Measurements from ENCODE around the gene ZBTB20.

Gene ZBTB20

GRCh38 chr3:114632757-114633424 lies 514.2 kb downstream of the ZBTB20 start:
- ATAC-seq (replicated peaks; ENCODE audit: extremely low read depth, poor library complexity, severe bottlenecking), result no peak
- Mint-ChIP-seq H3K4me1 (no peaks in the 10 kb centered on the region), H3K27me3 (no peaks in the 10 kb centered on the region), H3K27ac (ENCODE audit: low read depth) (no peak overlapping the region), H3K9me3 (peaks cover 11% of the 10 kb centered on the region), H3K36me3 (ENCODE audit: insufficient read depth) (no peaks in the 10 kb centered on the region), H3K4me3 (no peak overlapping the region)
- no peak for DNase-seq (ENCODE audit: low spot score in 2 of 2)

GRCh38 chr3:114627770-114628169 lies 519.3 kb downstream of the ZBTB20 start:
- Mint-ChIP-seq H3K27me3 (no peaks in the 10 kb centered on the region), H3K36me3 (ENCODE audit: insufficient read depth) (no peaks in the 10 kb centered on the region), H3K4me1 (peaks cover 16% of the 10 kb centered on the region), H3K4me3 (no peak overlapping the region), H3K27ac (ENCODE audit: low read depth) (no peak overlapping the region), H3K9me3 (no peaks in the 10 kb centered on the region)
- no peak for DNase-seq (ENCODE audit: low spot score in 2 of 2)
- no peak for ATAC-seq (replicated peaks; ENCODE audit: extremely low read depth, poor library complexity, severe bottlenecking)

GRCh38 chr3:114626751-114627150 lies 520.3 kb downstream of the ZBTB20 start:
- no peak for ATAC-seq (replicated peaks; ENCODE audit: extremely low read depth, poor library complexity, severe bottlenecking)

GRCh38 chr3:114624571-114625181 lies 522.4 kb downstream of the ZBTB20 start:
- Mint-ChIP-seq H3K27me3 (no peaks in the 10 kb centered on the region), H3K4me1 (peaks cover 16% of the 10 kb centered on the region), H3K36me3 (ENCODE audit: insufficient read depth) (peaks cover 2% of the 10 kb centered on the region), H3K27ac (ENCODE audit: low read depth) (no peak overlapping the region), H3K9me3 (no peaks in the 10 kb centered on the region), H3K4me3 (no peak overlapping the region)
- ATAC-seq (replicated peaks; ENCODE audit: extremely low read depth, poor library complexity, severe bottlenecking) (no peak), DNase-seq (ENCODE audit: low spot score in 2 of 2) (no peak)

More at GRCh38 chr3:114626751-114627150, 520.3 kb downstream of the ZBTB20 start:
- no peak for DNase-seq (ENCODE audit: low spot score in 2 of 2)
- Mint-ChIP-seq H3K9me3 (no peaks in the 10 kb centered on the region), H3K4me3 (no peak overlapping the region), H3K36me3 (ENCODE audit: insufficient read depth) (no peaks in the 10 kb centered on the region), H3K27me3 (no peaks in the 10 kb centered on the region), H3K27ac (ENCODE audit: low read depth) (no peak overlapping the region), H3K4me1 (peaks cover 16% of the 10 kb centered on the region)

- DNase-seq (ENCODE audit: low spot score in 2 of 2), result no peak
- Mint-ChIP-seq H3K27ac (ENCODE audit: low read depth) (no peak overlapping the region), H3K4me3 (no peak overlapping the region), H3K36me3 (ENCODE audit: insufficient read depth) (peaks cover 2% of the 10 kb centered on the region), H3K4me1 (peaks cover 16% of the 10 kb centered on the region), H3K9me3 (no peaks in the 10 kb centered on the region), H3K27me3 (no peaks in the 10 kb centered on the region)
- ATAC-seq (replicated peaks; ENCODE audit: extremely low read depth, poor library complexity, severe bottlenecking), result no peak
Measured at GRCh38 chr3:114624047-114624445, 523.0 kb downstream of the ZBTB20 start.

GRCh38 chr3:114623420-114624046 lies 523.6 kb downstream of the ZBTB20 start:
- no peak overlapping the region for H3K27ac Mint-ChIP-seq (ENCODE audit: low read depth)
- ATAC-seq (replicated peaks; ENCODE audit: extremely low read depth, poor library complexity, severe bottlenecking), result no peak
- no peak for DNase-seq (ENCODE audit: low spot score in 2 of 2)
- peaks cover 16% of the 10 kb centered on the region for H3K4me1 Mint-ChIP-seq
- no peaks in the 10 kb centered on the region for H3K9me3 Mint-ChIP-seq
- H3K27me3 Mint-ChIP-seq, result no peaks in the 10 kb centered on the region
- no peak overlapping the region for H3K4me3 Mint-ChIP-seq
- peaks cover 2% of the 10 kb centered on the region for H3K36me3 Mint-ChIP-seq (ENCODE audit: insufficient read depth)

- no peak overlapping the region for H3K27ac Mint-ChIP-seq (ENCODE audit: low read depth)
- peaks cover 2% of the 10 kb centered on the region for H3K36me3 Mint-ChIP-seq (ENCODE audit: insufficient read depth)
- DNase-seq (ENCODE audit: low spot score in 2 of 2), result no peak
- peaks cover 16% of the 10 kb centered on the region for H3K4me1 Mint-ChIP-seq
- ATAC-seq (replicated peaks; ENCODE audit: extremely low read depth, poor library complexity, severe bottlenecking), result no peak
- no peaks in the 10 kb centered on the region for H3K9me3 Mint-ChIP-seq
- H3K27me3 Mint-ChIP-seq, result no peaks in the 10 kb centered on the region
- no peak overlapping the region for H3K4me3 Mint-ChIP-seq
Measured at GRCh38 chr3:114622001-114622400, 525.1 kb downstream of the ZBTB20 start.

GRCh38 chr3:114619771-114620170 lies 527.3 kb downstream of the ZBTB20 start:
- Mint-ChIP-seq H3K36me3 (ENCODE audit: insufficient read depth) (peaks cover 2% of the 10 kb centered on the region), H3K4me3 (no peak overlapping the region), H3K4me1 (peaks cover 7% of the 10 kb centered on the region), H3K27me3 (no peaks in the 10 kb centered on the region), H3K9me3 (no peaks in the 10 kb centered on the region), H3K27ac (ENCODE audit: low read depth) (no peak overlapping the region)
- no peak for DNase-seq (ENCODE audit: low spot score in 2 of 2)
- no peak for ATAC-seq (replicated peaks; ENCODE audit: extremely low read depth, poor library complexity, severe bottlenecking)

- Mint-ChIP-seq H3K4me1 (no peaks in the 10 kb centered on the region), H3K27ac (ENCODE audit: low read depth) (no peak overlapping the region), H3K36me3 (ENCODE audit: insufficient read depth) (peaks cover 4% of the 10 kb centered on the region), H3K4me3 (no peak overlapping the region), H3K9me3 (no peaks in the 10 kb centered on the region), H3K27me3 (no peaks in the 10 kb centered on the region)
- DNase-seq (ENCODE audit: low spot score in 2 of 2), result no peak
- no peak for ATAC-seq (replicated peaks; ENCODE audit: extremely low read depth, poor library complexity, severe bottlenecking)
Measured at GRCh38 chr3:114615523-114616085, 531.5 kb downstream of the ZBTB20 start.

- H3K4me1 Mint-ChIP-seq, result peaks cover 6% of the 10 kb centered on the region
- no peak overlapping the region for H3K27ac Mint-ChIP-seq (ENCODE audit: low read depth)
- no peaks in the 10 kb centered on the region for H3K9me3 Mint-ChIP-seq
- ATAC-seq (replicated peaks; ENCODE audit: extremely low read depth, poor library complexity, severe bottlenecking) (no peak), DNase-seq (ENCODE audit: low spot score in 2 of 2) (no peak)
- no peak overlapping the region for H3K4me3 Mint-ChIP-seq
- H3K27me3 Mint-ChIP-seq, result no peaks in the 10 kb centered on the region
- peaks cover 5% of the 10 kb centered on the region for H3K36me3 Mint-ChIP-seq (ENCODE audit: insufficient read depth)
Measured at GRCh38 chr3:114609973-114610630, 537.0 kb downstream of the ZBTB20 start.

GRCh38 chr3:114608293-114608692 lies 538.8 kb downstream of the ZBTB20 start:
- peaks cover 3% of the 10 kb centered on the region for H3K36me3 Mint-ChIP-seq (ENCODE audit: insufficient read depth)
- H3K4me3 Mint-ChIP-seq, result no peak overlapping the region
- H3K9me3 Mint-ChIP-seq, result no peaks in the 10 kb centered on the region
- H3K4me1 Mint-ChIP-seq, result peaks cover 6% of the 10 kb centered on the region
- H3K27me3 Mint-ChIP-seq, result no peaks in the 10 kb centered on the region
- DNase-seq (ENCODE audit: low spot score in 2 of 2) (no peak), ATAC-seq (replicated peaks; ENCODE audit: extremely low read depth, poor library complexity, severe bottlenecking) (no peak)
- H3K27ac Mint-ChIP-seq (ENCODE audit: low read depth), result no peak overlapping the region

- Mint-ChIP-seq H3K36me3 (ENCODE audit: insufficient read depth) (peaks cover 3% of the 10 kb centered on the region), H3K9me3 (no peaks in the 10 kb centered on the region), H3K27ac (ENCODE audit: low read depth) (no peak overlapping the region), H3K4me3 (no peak overlapping the region), H3K4me1 (peaks cover 6% of the 10 kb centered on the region), H3K27me3 (no peaks in the 10 kb centered on the region)
- DNase-seq (ENCODE audit: low spot score in 2 of 2), result no peak
- no peak for ATAC-seq (replicated peaks; ENCODE audit: extremely low read depth, poor library complexity, severe bottlenecking)
Measured at GRCh38 chr3:114606336-114606735, 540.8 kb downstream of the ZBTB20 start.
